GM18498 (cell line): Measurements from ENCODE around the gene MGRN1.
"Not testable (repeated sequence)": the region's sequence is repeated elsewhere in the genome, so short reads cannot be mapped to it uniquely, and the experiment has no call there.

Experiments used
- ATAC-seq: cut with Tn5 transposase; IDR thresholded peaks from one replicate; pipeline ENCODE4 v1.9.1; 2021; ENCODE audit warnings: mild to moderate bottlenecking, moderate library complexity; ENCODE audit not compliant: unreplicated experiment

Gene MGRN1

GRCh38 chr16:4623593-4623992, 1.0 kb upstream of the MGRN1 start:
- no peak for ATAC-seq

DNA sequence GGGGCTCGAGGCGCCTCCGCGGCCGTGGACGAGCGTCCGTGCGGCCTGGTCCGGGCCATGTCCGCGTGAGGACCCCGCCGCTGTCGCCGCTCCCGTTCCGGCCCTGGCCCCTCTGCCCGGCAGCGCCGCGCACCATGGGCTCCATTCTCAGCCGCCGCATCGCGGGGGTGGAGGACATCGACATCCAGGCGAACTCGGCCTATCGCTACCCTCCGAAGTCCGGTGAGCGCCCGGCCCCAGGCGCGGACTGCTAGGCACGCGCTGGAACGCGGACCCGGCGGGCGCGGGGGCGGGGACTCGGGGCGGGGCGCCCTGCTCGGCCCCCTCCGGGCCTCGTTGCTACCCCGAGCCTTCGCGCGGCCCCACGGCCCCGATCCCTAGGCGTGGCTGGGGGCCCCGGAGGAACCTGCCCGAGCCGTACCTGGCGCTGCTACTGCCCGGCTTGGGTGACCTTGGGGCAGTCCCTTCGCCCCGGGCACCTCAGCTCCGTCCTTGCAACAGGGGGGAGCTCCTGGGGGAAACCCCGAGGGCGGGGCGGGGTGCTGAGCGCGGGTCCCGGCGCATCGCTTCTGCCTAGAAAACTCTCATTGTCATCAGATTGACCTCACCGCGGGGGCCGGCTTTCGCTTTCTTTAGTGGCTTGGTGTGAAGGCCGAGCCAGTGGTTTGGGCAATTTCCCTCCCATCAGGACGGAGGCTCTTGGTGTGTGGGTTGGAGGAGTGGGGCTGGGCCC, 367 bp downstream of the MGRN1 start:
- ATAC-seq = peak; percentile 60

DNA sequence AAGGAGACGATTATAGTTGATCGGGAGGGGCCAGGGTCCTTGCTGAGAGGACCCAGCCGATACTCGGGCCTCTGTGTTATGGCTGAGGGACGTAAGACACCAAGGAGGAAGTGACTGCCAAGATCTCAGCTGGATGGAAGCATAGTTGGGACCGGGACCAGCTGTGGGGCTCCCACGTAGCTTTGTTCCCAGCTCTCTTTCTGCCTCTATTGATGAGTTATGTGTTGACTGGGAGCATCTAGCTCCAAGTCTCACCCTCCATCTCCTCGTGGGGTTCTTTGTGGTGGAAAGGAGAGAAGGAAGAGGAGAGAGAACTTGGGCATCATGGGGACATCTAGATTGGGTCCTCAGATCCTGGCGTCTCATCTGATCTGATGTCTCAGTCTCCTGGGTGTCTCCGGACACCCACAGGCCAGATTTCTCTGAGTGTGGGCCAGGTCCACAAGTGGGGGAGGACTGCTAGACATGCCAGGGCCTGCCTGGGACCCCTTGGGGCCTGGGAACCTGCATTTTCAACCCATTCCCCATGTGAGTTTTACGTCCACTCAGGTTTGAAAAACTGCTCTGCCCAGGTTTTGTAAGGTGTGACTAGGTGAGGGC, 1.0 kb downstream of the MGRN1 start:
- no peak for ATAC-seq

- ATAC-seq = no peak
Measured at GRCh38 chr16:4626396-4626795, 1.8 kb downstream of the MGRN1 start.

- ATAC-seq = no peak
Measured at GRCh38 chr16:4628283-4628682, 3.7 kb downstream of the MGRN1 start.

GRCh38 chr16:4631444-4631843, 6.8 kb downstream of the MGRN1 start:
- ATAC-seq = no peak

GRCh38 chr16:4633910-4634635, 9.4 kb downstream of the MGRN1 start:
- ATAC-seq = no peak

GRCh38 chr16:4634768-4635167, 10.1 kb downstream of the MGRN1 start:
- ATAC-seq = no peak

GRCh38 chr16:4636196-4636595, 11.6 kb downstream of the MGRN1 start:
- no peak for ATAC-seq

DNA sequence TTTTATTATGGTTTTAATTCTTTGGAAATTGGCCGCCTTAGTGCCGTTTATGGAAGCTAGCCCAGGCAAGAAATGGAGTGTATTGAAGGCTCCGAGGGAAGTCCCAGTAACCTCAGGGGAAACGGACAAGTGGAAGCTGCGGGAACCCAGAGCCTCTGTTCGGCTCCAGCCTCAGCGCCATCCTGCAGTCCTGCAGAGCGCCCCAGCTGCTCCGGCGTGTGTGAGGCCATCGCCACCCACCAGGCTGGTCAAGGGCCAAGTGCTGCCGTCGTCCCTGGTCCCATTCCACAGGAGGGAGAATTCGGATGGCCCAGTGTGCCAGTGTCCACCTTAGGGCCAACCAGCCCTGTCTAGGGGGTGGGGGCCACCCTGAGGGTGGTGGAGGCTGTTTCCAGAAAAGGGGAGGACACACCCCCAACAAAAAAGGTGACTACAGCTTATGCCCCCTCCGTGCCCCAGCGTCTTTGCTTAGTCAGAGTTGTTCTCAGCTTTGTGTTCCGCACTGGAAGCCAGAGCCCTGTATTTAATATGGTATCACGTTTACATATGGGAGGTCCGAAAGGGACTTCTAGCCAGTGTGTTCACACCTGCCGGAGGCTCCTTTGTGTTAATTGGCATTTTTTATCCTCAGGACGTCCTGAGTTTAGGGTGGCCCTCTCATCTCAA, 13.0 kb downstream of the MGRN1 start:
- ATAC-seq = no peak

DNA sequence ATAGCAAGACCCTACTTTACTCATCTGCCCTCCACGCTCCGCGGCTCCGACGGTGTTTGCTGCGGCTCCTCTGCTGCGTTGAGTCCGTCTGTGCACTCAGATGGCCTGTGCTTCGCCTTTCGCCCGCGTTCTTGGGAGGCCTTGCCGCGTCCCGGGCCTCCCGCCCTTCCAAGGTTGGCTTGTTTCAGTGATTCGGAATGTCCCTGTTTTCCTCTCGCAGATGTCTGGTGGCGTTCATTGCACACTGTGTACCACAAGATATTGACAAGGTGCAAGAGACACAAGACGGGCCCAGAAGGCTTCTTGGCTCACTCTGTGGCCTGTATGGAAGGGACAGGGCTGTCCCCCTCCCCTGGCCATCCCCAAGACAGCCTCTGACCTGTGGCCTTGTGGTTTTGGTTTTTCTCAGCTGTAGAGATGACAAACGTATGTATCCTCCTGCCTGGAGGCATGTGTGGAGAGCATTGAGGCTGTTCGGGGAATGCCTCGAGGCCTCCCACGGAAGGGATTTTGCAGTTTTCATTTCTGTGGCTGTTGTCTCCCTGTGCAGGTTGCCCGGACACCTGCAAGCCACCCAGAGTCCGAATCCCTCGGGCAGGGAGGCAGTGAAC, 15.4 kb downstream of the MGRN1 start:
- no peak for ATAC-seq

GRCh38 chr16:4640572-4641305, 16.1 kb downstream of the MGRN1 start:
- no peak for ATAC-seq

GRCh38 chr16:4641306-4641687, 16.7 kb downstream of the MGRN1 start:
- ATAC-seq = no peak

DNA sequence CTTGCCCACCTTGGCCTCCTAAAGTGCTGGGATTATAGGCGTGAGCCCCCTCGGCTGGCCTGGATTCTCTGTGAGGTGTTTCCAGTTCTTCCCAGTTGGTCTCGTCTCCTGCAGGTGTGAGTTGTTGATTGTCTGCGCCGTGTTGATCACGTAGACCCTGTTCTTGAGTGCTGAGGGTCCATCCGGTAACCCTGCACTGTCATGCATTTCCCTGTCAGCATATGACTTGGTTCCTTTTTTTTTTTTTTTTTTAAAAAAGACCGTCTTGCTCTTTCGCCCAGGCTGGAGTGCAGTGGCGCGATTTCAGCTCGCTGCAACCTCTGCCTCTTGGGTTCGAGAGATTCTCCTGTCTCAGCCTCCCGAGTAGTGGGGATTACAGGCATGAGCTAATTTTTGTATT, 17.3 kb downstream of the MGRN1 start:
- ATAC-seq = no peak

DNA sequence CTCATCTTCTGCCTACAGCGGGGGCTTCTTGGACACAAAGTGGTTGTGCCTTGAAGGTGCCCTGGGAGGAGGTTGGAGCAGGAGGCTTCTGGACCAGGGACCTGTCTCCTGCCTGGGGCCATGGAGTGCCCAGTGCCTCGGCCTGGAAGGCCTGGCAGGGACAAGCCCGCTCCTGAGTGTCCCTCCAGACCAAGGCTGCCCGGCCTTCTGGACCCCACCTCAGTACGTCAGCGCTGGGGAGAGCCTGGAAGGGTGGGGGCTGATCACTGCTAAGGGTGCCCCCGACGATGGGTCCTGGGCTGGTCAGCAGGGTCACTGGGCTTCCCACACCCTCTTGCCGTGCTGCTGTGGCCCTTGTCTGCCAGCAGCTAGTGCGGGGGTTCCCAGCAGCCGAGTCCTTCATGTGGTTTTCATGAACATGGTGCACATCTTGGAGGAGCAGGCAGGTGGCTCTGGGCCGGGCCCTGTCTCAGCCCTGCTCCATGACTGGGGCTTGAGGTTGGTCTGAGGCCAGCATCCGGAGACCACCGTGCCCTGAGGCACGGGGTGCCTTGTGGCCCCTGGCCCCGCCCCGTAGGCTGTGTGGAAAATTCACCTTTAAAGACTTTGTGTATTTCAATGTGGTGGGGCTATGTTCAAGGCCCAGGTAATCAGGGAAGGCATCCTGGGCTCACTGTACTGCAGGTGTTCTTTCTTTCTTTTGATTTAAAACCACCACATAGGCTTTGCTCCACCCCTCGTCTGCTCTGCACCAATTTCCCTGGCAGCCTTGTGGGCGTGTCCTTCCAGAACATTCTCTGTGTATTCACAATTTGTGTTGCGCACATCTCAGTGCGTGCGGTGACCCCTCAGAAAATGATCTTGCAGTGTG, 22.4 kb downstream of the MGRN1 start:
- ATAC-seq = no peak

DNA sequence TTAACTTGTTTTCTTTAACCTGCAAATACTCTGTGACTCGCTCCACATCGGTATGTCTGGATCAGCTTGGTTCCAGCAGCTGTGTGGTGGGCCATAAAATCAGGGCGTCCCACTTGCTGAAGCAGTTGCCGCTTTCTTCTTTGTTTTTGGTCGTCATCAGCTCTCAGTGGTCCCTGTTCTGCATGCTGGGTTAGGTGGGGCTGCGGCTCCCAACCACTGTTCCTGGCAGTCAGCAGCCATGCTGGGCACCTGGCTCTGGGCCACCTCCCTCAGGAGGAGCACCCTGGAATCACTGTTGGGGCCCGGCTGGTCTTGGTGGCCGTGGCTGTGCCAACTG, 23.0 kb downstream of the MGRN1 start:
- ATAC-seq = no peak

GRCh38 chr16:4648917-4649316, 24.3 kb downstream of the MGRN1 start:
- no peak for ATAC-seq

GRCh38 chr16:4649744-4650442, 25.3 kb downstream of the MGRN1 start:
- no peak for ATAC-seq

GRCh38 chr16:4650443-4651074, 25.9 kb downstream of the MGRN1 start:
- ATAC-seq = not testable (repeated sequence)
